ENCODE data around the gene TAAR9.

Gene TAAR9

DNA sequence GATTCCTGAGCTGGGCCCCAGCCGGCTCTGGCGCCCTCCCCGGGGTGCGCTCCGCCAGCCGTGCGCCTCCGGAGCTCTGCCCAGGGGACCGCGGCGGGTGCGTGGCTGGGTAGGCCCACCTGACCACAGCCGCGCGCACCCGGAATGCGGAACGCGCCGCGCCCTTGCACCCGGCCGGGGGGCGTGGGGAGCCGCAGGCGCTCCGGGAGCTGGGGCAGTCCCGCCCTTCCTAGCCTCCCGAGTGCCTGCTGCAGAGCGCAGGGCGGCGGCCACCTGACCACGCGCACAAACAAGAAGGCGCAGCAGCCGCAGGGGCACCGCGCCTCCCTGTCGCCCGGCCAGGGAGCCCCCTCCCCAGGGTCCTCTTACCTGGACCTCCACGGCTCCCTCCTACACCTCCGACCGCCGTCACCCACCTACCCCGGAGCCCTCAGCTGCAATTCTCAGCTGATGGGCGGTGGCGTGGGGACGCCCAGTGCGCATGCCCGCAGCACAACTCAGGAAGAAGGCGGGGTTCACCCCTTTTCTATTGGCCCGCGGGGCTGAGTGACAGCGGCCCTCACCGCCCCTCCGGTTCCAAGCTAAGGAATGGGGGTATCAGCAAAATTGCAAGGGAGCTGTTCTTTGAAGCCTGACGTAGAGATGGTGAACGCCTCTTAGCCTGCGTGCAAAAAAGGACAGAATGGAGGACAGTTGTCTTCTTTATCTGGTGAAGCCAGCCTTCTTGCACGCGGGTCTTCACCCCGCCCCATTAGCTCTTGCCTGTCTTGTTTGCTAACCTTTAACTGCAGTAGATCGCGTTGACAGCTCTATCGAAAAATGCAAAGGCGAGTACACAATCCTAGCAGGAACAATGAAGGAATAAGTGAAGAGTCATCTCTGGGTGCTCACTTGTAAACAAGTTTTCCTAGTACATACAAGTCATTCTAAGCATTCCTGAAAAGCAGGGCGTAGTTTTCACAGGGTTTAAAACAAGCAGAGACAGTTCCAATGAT, 25.1 kb upstream of the TAAR9 start, which contains the start of gene STX7:
Gene STX7 (minus strand): TSS at position 479 of the 995 bp plus-strand sequence. CDS start 9,586 bp downstream, outside the sequence.
- in situ Hi-C loops (cut with MboI; ENCODE audit: low pct_unique_long_range_greater_than_20kb, low sequenced_read_pairs, unreplicated experiment): no loop called here
- TF ChIP-seq, protein P1, sequence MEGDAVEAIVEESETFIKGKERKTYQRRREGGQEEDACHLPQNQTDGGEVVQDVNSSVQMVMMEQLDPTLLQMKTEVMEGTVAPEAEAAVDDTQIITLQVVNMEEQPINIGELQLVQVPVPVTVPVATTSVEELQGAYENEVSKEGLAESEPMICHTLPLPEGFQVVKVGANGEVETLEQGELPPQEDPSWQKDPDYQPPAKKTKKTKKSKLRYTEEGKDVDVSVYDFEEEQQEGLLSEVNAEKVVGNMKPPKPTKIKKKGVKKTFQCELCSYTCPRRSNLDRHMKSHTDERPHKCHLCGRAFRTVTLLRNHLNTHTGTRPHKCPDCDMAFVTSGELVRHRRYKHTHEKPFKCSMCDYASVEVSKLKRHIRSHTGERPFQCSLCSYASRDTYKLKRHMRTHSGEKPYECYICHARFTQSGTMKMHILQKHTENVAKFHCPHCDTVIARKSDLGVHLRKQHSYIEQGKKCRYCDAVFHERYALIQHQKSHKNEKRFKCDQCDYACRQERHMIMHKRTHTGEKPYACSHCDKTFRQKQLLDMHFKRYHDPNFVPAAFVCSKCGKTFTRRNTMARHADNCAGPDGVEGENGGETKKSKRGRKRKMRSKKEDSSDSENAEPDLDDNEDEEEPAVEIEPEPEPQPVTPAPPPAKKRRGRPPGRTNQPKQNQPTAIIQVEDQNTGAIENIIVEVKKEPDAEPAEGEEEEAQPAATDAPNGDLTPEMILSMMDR (IDR thresholded peaks at IDR 0.05; ENCODE audit: extremely low read depth, insufficient read depth, missing control alignments): no peak
- peak; percentile 91 for DNase-seq (ENCODE audit: low spot score)

DNA sequence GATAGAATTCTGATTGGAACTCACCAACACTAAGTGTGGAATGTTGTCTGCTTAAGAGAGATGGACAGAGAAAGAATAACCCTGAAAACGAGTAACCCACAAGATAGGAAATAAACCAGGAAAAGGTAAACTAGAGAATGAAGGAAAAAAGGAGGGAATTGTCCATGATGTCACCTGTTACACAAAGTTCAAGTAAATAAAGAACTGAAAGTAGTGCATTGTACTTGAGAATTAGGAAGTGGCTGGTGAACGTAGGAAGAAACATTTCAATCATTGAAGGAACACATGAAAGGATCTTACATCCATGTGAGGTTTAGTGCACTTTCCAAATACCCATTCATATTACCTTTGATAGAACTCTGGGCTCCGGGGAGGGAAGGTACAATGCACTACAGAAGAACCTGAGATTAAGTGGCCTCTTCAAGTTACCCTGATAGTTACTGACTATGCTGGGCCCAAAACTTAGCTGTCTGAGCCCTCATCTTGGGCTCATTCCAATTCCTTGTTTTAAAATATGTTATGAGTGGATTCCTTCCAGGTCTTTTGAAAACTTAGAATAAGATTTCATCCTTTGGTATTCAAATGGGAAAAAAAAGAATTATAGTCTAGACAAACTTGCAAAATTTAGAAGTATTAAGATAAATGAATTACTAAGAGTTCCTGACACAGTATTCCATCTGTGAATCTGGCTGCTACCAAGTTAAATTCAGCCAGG, 24.1 kb upstream of the TAAR9 start:
- DNase-seq (ENCODE audit: low spot score): no peak
- TF ChIP-seq, protein P1 (IDR thresholded peaks at IDR 0.05; ENCODE audit: extremely low read depth, insufficient read depth, missing control alignments): no peak
- in situ Hi-C loops (cut with MboI; ENCODE audit: low pct_unique_long_range_greater_than_20kb, low sequenced_read_pairs, unreplicated experiment): no loop called here

DNA sequence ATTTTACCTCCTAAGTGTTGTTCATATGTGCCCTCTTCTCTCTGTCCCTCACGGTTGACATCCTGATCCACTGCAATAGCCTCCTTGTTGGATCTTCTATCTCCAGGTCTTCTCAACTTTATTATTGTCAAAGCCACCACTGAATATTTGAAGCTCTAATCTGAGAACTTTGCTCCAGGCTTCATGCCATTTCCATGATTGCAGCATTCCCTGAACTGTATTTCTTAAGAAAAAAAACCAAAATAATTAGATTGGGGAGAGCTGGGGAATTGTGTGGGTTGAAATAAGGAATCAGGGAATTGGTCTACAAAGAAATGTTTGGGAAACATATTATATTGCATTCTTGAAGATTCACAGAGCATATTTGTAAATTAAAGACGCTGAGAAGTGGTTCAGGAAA, 22.7 kb upstream of the TAAR9 start:
- DNase-seq (ENCODE audit: low spot score): no peak
- in situ Hi-C loops (cut with MboI; ENCODE audit: low pct_unique_long_range_greater_than_20kb, low sequenced_read_pairs, unreplicated experiment): no loop called here
- TF ChIP-seq, protein P1 (IDR thresholded peaks at IDR 0.05; ENCODE audit: extremely low read depth, insufficient read depth, missing control alignments): no peak

DNA sequence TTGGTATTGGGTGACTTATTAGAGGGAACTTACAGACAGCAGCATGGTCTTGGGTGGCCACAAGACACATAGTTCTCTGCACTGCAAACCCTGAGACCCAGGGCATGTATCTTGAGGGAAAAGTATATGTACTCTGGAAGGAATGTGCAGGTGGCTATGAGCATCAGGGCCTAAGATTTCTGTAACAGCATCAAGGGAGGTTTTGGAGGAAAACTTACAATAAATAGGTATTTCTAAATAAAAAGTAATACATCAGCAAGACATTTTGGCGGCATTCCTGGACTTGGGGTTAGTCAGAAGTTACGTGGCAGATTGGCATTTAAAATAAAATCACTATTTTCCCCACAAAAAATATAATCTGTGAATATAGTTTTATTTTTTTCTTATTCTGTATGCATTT, 17.1 kb upstream of the TAAR9 start:
- in situ Hi-C loops (cut with MboI; ENCODE audit: low pct_unique_long_range_greater_than_20kb, low sequenced_read_pairs, unreplicated experiment): no loop called here
- TF ChIP-seq, protein P1 (IDR thresholded peaks at IDR 0.05; ENCODE audit: extremely low read depth, insufficient read depth, missing control alignments): no peak
- DNase-seq (ENCODE audit: low spot score): no peak

DNA sequence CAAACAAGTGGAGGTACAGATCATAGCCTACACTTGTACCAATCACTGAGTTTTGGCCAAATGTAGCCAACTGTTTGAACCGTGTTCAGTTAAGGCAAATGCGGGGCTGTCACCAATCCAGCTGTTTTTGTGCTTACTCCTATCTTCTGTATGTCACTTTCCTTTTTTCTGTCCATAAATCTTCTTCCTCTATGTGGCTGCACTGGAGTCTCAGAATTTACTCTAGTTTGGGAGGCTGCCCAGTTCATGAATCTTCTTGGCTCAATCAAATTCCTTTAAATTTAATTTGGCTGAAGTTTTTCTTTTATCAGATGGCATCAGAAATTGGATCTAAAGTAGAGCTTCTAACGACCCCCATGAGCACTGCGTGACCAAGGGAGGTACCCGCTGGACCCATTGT, 13.4 kb upstream of the TAAR9 start:
- TF ChIP-seq, protein P1 (IDR thresholded peaks at IDR 0.05; ENCODE audit: extremely low read depth, insufficient read depth, missing control alignments): no peak
- DNase-seq (ENCODE audit: low spot score): no peak

DNA sequence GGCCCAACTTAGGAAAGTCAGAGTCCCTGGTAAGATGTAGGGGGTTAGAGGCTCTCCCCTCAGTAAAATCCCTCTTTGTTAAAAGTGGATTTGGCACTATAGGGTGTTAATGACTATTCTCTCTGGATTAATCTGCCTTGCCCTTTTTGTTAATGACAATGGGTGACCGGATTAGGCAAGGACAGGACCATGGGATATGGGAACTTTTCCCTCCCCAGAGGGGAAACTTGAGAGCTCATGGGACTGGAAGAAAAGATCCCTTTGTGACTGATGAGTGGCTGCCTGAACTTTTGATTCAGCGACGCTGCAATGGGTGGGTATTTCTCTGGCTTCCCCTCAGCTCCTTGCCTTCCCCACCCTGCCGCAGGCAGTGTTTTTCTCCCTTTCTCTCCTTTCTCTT, 12.2 kb upstream of the TAAR9 start:
- in situ Hi-C loops (cut with MboI; ENCODE audit: low pct_unique_long_range_greater_than_20kb, low sequenced_read_pairs, unreplicated experiment): loop anchor here (5.0 kb wide), 1 partner anchor 241 kb away; no protein-coding TSS in a partner anchor
- DNase-seq (ENCODE audit: low spot score): no peak
- TF ChIP-seq, protein P1 (IDR thresholded peaks at IDR 0.05; ENCODE audit: extremely low read depth, insufficient read depth, missing control alignments): no peak

More for the DNA sequence above, 13.4 kb upstream of the TAAR9 start:
- in situ Hi-C loops (cut with MboI; ENCODE audit: low pct_unique_long_range_greater_than_20kb, low sequenced_read_pairs, unreplicated experiment): loop anchor here (5.0 kb wide), 1 partner anchor 243 kb away; no protein-coding TSS in a partner anchor
